ENCODE results near the gene BOLA3.

Gene BOLA3

DNA sequence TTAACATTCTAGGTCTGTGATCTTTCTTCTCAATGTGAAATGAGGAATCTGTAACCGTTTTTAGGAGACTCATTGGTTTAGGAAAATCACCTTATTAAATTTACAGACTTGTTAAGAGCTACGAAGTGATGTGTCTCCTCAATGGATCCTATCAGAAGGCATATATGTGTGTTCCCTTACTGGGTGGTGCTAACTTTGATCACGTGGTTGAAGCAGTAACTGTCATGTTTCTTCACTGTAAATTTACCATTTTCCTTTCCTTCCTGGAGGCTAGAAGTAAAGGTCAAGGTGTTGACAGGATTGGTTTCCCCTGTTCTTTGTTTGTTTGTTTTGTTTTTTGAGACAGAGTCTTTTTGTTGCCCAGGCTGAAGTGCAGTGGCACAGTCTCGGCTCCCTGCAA is 49.3 kb upstream of the BOLA3 start:
- CTCF ChIA-PET, result interaction anchor here (0.6 kb wide), 1 partner anchor 45 kb away, joined by 3 read pairs; no protein-coding TSS in a partner anchor
- POLR2A ChIA-PET, result interaction anchor here (4.4 kb wide), 1 partner anchor 19 kb away, joined by 52 read pairs; the partner anchor contains the start of gene MOB1A
- Histone ChIP-seq H3K9me3 (ENCODE audit: control insufficient read depth, insufficient read depth, low read depth, low read length) (no peaks in the 10 kb centered on the region), H3K4me3 (ENCODE audit: low read depth, low read length) (no peak overlapping the region), H3K4me1 (ENCODE audit: control insufficient read depth, insufficient read depth, low read length) (peaks cover 8% of the 10 kb centered on the region; the same call in 1 of the 2 replicates), H3K36me3 (ENCODE audit: control insufficient read depth in 2 of 2, insufficient read depth in 1 of 2, low read length in 2 of 2) (no peaks in the 10 kb centered on the region; a peak in 1 of 3 replicates), H3K27ac (ENCODE audit: extremely low read depth, low read depth, low read length) (no peak overlapping the region)
- TF ChIP-seq ZNF791 (tag by site-specific recombination; IDR thresholded peaks at IDR 0.05) (no peak), SCRT1 (tag by site-specific recombination; IDR thresholded peaks at IDR 0.05; ENCODE audit: borderline replicate concordance) (no peak), FEZF1 (tag by site-specific recombination; IDR thresholded peaks at IDR 0.05) (no peak), ZNF549 (tag by site-specific recombination; IDR thresholded peaks at IDR 0.05) (no peak), ZNF391 (tag by site-specific recombination; IDR thresholded peaks at IDR 0.05; ENCODE audit: borderline replicate concordance, low read depth) (no peak), ZNF157 (tag by site-specific recombination; IDR thresholded peaks at IDR 0.05) (no peak), ZNF239 (tag by site-specific recombination; IDR thresholded peaks at IDR 0.05) (no peak), HOXA7 (CRISPR knock-in tag; IDR thresholded peaks at IDR 0.05; ENCODE audit: borderline replicate concordance) (no peak), ZNF610 (tag by site-specific recombination; IDR thresholded peaks at IDR 0.05; ENCODE audit: borderline replicate concordance) (no peak), HOXC10 (CRISPR knock-in tag; IDR thresholded peaks at IDR 0.05) (no peak), ZBTB49 (tag by site-specific recombination; IDR thresholded peaks at IDR 0.05; ENCODE audit: low read depth) (no peak), MYNN (tag by site-specific recombination; IDR thresholded peaks at IDR 0.05; ENCODE audit: borderline replicate concordance) (no peak), ZBTB21 (tag by site-specific recombination; IDR thresholded peaks at IDR 0.05) (no peak), ZNF658 (tag by site-specific recombination; IDR thresholded peaks at IDR 0.05) (no peak), GLIS1 (tag by site-specific recombination; IDR thresholded peaks at IDR 0.05) (no peak), RBAK (tag by site-specific recombination; IDR thresholded peaks at IDR 0.05) (no peak), ZNF10 (tag by site-specific recombination; IDR thresholded peaks at IDR 0.05) (no peak)
- TF ChIP-seq, protein P1, sequence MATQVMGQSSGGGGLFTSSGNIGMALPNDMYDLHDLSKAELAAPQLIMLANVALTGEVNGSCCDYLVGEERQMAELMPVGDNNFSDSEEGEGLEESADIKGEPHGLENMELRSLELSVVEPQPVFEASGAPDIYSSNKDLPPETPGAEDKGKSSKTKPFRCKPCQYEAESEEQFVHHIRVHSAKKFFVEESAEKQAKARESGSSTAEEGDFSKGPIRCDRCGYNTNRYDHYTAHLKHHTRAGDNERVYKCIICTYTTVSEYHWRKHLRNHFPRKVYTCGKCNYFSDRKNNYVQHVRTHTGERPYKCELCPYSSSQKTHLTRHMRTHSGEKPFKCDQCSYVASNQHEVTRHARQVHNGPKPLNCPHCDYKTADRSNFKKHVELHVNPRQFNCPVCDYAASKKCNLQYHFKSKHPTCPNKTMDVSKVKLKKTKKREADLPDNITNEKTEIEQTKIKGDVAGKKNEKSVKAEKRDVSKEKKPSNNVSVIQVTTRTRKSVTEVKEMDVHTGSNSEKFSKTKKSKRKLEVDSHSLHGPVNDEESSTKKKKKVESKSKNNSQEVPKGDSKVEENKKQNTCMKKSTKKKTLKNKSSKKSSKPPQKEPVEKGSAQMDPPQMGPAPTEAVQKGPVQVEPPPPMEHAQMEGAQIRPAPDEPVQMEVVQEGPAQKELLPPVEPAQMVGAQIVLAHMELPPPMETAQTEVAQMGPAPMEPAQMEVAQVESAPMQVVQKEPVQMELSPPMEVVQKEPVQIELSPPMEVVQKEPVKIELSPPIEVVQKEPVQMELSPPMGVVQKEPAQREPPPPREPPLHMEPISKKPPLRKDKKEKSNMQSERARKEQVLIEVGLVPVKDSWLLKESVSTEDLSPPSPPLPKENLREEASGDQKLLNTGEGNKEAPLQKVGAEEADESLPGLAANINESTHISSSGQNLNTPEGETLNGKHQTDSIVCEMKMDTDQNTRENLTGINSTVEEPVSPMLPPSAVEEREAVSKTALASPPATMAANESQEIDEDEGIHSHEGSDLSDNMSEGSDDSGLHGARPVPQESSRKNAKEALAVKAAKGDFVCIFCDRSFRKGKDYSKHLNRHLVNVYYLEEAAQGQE (tag by site-specific recombination; IDR thresholded peaks at IDR 0.05), result no peak

DNA sequence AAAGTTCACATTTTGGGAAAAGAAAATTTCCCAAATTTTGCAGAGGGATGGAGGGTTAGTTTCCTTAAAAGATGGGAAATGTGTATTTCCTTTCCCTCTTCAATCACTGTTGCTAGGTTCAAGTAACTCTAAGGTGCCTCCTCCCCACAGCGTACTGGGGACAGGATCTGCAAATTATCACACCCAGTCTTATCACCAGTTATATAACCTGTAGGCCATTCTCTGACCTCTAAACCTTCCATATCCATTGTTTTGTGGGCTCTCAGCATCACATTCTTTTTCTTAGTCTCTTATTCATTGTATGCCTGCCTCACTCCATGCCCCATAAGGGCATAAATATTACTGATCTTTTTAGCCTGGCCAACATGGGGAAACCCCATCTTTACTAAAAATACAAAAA is 47.1 kb upstream of the BOLA3 start:
- ChIA-PET POLR2A (no interaction called here), CTCF (no interaction called here)
- Histone ChIP-seq H3K4me1 (ENCODE audit: control insufficient read depth, insufficient read depth, low read length) (no peaks in the 10 kb centered on the region), H3K27ac (ENCODE audit: extremely low read depth, low read depth, low read length) (no peak overlapping the region), H3K9me3 (ENCODE audit: control insufficient read depth, insufficient read depth, low read depth, low read length) (no peaks in the 10 kb centered on the region), H3K36me3 (ENCODE audit: control insufficient read depth in 2 of 2, insufficient read depth in 1 of 2, low read length in 2 of 2) (no peaks in the 10 kb centered on the region), H3K4me3 (ENCODE audit: low read depth, low read length) (no peak overlapping the region)
- no peak for TF ChIP-seq ZNF677 (tag by site-specific recombination; IDR thresholded peaks at IDR 0.05)
- no peak for TF ChIP-seq ZNF112 (tag by site-specific recombination; IDR thresholded peaks at IDR 0.05)
- TF ChIP-seq ZNF341 (tag by site-specific recombination; IDR thresholded peaks at IDR 0.05; ENCODE audit: low read depth), result no peak
- TF ChIP-seq ZNF133 (tag by site-specific recombination; IDR thresholded peaks at IDR 0.05), result no peak
- TF ChIP-seq KLF17 (tag by site-specific recombination; IDR thresholded peaks at IDR 0.05), result no peak
- no peak for TF ChIP-seq SP2 (tag by site-specific recombination; IDR thresholded peaks at IDR 0.05)
